ENCODE results near the gene ARHGEF28.

ARHGEF28 gene

DNA sequence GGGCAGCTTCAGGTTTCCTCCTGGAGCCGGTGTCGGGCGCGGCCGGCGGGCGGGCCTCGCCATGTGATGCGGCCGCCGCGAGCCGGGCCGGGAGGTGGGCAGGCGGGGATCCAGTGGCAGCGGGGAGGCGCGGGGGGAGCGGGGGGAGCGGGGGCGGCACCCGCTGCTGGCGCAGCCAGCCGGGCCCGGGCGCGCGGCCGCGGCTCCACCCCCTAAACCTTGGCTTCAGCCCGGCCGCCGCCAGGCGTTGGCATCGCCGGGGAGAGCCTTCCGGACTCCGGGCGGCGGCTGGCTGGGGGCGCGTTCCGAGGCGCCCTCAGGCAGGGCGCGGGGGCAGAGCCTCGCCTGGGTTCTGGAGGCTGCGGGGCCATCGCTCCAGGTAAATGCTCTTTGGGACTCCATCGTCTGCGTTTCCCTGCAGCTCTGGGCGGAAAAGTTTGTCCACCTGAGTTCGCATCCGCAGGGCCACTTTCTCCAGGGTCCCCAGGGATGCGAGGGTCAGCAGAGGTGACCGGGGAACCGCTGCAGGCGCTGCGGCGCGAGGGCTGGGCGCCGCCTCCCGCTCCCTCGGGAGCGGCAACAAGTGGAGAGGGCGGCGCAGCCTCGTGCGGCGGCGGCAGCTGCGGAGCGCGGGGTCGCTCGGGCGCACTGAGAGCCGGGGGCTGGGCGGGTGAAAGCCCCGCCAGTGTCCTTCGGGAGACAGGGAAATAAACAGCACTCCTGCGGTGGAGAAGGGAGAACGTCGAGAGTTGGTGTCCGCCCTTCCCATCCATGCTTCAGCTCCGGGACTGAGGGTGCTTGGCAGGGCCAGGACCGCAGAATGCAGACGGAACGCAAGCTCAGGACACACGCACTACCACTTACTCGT is at the start of gene ARHGEF28:
TSS of gene ARHGEF28 (plus strand) at position 253 of the 868 bp plus-strand sequence. CDS start 58,656 bp downstream, outside the sequence.
- peak; percentile 76 for DNase-seq

GRCh38 chr5:73582285-73583145 is 43.5 kb upstream of the ARHGEF28 start:
- peak; percentile 16 for DNase-seq

- no peak for DNase-seq
Measured at GRCh38 chr5:73587923-73588322, 38.1 kb upstream of the ARHGEF28 start.

- DNase-seq = peak; percentile 59
Measured at GRCh38 chr5:73591102-73591695, 34.8 kb upstream of the ARHGEF28 start.

DNA sequence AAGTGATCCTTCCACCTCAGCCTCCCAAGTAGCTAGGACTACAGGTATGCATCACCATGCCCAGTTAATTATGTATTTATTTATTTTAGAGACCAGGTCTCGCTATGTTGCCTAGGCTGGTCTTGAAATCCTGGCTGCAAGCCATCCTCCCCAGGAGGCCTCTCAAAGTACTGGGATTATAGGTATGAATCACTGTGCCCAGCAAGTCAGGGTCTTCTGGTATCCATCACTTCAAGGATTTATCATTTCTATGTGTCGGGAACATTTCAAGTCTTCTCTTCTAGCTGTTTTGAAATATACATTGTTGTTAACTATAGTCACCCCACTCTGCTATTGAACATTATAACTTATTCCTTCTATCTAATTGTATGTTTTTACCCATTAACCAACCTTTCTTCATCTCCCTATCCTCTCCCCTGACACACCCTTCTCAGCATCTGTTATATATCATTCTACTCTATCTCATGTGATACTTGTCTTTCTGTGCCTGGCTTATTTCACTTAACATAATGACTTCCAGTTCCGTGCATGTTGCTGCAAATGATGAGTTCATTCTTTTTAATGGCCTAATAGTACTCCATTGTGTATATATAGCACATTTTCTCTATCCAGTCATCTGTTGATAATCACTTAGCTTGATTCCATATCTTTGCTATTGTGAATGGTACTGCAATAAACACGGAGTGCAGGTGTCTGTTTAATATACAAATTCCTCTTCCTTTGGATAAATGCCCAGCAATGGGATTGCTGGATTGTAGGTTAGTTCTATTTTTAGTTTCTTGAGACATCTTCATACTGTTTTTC is 34.1 kb upstream of the ARHGEF28 start:
- DNase-seq = peak; percentile 67

DNA sequence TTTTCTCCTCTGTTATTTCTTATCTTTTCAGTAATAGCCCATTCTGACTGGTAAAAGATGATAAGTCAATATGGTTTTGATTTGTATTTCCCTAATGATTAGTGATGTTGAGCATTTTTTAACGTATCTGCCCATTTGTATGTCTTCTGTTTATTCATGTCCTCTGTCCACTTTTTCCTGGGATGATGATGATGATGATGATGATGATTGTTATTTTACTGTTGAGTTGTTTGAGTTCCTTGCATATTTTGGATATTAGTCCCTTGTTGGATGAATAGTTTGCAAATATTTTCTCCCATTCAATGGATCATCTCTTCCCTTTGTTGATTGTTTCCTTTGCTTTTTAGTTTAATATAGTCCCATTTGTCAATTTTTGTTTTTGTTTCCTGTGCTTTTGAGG is 33.4 kb upstream of the ARHGEF28 start:
- DNase-seq = no peak

GRCh38 chr5:73596705-73597328 is 29.2 kb upstream of the ARHGEF28 start:
- DNase-seq = no peak

DNA sequence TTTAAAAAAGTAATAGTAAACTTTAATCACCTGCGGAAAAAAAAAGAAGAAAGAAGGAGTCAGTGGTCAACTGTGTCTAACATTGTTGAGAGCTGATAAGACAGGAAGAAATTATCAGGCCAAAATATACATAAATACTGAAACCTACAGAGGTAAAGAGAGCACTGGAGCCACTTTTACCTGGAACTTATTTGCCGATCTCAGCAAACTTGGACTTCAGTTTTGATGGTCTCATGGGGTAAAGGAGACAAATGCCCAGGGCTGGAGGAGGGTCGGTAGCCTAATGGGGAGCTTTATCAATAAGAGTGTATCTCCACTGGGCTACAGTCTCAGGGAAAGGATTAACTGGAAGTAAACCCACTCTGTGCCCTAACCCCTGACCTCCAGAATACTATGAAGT is 26.6 kb upstream of the ARHGEF28 start:
- no peak for DNase-seq

DNA sequence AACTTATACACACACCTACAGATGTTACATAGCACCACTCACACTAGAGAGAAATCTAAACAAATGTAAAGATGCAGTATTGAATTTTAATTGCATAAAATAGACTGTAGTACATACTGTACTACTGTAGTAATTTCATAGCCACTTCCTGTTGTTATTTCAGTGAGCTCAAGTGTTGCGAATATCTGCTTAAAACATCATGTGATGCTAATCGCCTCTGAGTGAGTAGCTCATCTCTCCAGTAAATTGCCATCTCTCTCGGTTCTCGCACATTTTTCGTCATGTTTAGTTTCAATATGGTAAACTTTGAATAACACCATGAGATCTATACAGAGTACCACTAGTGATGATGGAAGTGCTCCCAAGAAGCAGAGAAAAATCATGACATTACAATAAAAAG is 22.0 kb upstream of the ARHGEF28 start:
- no peak for DNase-seq

DNA sequence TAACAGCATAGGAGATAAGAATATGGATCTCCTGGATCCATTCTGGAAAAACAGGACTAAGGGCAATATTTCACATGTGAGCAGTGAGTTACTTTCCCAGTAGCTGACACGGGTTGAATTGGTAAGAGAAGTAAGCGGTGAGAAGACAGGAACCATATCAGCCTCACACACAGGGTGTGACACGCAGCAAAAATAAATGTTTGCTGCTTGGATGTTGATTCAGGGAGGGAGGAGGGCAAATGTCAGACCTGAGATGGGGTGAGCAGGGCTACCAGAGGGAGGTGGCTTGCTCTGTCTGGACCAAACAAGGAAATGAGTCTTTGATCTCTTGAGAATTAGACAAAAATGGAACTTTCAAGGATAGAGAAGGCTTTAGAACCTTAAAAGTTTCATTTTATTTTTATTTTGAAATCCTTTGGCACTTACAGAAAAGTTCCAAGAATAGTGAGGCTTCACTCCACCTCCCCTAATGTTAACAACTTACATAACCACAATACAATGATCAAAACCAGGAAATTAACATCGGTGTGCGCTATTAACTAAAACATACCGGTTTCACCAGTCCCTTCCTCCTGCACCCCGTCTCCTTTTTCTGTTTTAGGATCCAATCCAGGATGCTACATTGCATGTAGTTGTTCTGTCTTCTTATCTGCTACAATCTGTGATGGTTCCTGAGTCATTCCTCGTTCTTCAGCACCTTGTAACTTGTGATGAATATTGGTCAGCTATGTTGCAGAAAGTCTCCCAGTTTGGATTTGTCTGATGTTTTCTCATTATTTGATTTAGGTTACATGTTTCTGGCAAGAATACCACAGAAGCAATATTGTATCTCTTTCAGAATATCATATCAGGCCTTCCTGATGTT is 20.5 kb upstream of the ARHGEF28 start:
- DNase-seq = no peak

DNA sequence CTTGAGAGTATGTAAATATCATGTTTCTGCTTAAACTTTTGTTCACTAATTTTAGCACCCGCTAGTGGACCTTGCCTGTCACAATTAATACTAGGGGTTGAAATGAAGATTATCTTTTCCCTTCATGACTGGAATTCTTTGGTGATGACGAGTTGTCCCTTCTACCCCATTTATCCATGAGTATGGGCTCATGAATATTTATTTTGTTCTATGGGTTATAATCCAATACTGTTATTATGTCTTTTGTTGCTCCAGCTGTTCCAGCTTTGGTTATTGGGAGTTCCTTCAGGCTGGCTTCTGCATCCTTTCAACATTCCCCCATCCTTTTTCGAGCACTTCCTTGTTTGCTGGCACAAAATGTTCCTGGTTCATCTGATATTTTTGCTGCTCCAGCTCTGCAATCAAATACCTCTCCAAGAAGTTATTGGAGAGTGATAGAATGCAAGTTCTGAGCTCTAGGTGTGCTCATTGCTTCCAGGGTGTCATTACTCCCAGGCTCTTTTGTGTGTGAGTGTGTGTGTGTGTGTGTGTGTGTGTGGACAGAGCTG is 19.7 kb upstream of the ARHGEF28 start:
- DNase-seq = no peak

- DNase-seq = no peak
Measured at GRCh38 chr5:73607228-73607627, 18.8 kb upstream of the ARHGEF28 start.

GRCh38 chr5:73612799-73613198 is 13.2 kb upstream of the ARHGEF28 start:
- DNase-seq = no peak

DNA sequence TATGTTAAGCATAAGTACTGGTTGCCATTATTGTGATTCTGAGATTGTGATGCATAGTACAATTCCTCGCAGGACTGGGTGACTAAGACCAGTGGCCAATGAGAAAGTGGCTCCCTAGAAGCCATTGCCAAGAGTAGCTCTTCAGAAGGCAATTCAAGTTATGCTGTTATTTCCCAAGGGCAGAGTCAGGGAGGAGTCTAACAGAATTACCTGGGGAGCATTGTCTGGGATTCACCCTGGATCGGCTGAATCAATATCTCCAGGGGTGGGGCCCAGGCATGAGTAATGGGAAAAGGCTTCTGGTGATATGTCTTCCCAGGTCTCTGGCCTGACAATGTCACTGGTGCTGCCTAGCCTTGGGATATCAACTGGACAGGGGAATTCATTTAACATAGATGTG is 10.9 kb upstream of the ARHGEF28 start:
- DNase-seq = no peak

DNA sequence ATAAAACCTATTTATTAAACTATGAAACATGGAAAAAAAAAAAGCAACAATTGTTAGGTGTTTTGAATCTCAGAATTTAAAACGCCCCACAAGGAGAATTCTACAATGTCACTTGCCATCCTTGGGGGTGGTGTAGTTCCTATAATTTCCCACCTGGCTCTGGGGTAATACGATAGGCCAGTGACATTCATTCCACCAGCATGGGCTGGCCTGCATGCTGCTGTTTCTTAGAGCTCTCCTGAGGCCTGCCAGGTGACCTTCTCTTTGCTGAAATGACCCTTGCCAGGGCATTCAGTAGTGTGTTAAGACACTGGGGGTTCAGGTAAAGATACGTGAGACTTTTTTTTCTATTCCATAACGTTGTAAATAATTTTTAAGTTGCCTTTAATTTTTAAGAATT is 10.0 kb upstream of the ARHGEF28 start:
- DNase-seq = no peak

DNA sequence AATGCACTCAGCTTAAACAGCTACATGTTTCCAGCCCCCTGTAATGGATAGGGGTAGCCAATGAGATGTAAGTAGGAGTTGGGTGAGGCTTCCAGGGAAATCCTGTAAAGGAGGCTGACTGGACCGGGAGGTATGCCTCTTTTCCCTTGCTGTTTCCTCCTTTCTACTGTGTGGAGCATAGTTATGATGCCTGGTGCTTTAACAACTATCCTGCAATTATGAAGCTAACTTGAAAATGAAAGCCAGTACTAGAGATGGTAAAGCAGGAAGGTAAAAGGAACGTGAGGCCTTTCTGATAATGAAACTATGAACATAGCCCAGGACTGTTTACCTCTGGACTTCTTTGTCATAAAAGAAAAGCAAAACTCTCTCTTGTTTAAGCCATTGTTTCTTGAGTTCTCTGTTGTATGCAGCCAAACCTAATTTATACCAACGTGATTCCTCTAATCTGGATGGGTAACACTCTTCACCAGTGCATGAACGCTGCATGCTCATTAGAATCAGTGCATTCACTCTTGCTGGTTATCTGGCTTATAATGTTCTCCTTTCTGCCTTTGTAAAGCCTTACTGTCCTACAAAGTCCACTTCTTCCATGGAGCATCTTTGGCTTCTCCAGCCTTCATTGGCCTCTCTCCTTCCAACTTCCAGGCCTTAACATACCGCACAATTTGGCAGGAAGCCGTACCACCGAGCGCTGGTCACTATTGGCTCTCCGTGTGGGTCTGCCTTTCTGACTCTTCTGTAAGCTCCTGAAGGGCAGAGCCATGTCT is 8.3 kb upstream of the ARHGEF28 start:
- peak; percentile 73 for DNase-seq

DNA sequence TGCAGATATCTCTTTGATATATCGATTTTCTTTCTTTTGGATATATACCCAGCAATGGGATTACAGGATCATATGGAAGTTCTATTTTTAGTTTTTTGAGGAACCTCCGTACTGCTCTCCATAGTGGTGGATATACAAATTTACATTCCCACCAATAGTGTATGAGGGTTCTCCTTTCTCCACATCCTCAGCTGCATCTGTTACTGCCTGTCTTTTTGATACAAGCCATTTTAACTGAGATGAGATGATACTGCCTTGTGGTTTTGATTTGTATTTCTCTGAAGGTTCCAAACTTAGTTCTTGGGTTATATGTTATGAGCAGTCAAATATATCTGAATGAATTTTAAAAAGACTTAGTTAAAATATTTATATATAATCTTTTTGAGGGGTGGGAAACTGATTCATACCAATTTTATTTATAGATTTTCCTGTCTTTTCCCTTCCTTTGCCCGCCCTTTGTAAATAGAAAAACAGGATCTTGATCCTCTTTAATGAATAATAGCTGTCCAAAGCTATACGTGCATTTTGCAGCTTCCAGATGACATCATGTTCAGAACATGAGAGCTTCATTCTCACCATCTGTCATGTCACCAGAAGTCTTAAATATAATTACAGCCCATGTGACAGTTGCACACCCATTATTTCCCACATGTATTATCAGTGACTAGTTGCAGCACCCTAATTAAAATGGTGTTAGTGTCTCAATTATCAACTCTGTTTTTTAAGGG is 6.2 kb upstream of the ARHGEF28 start:
- no peak for DNase-seq

GRCh38 chr5:73620334-73620687 is 5.7 kb upstream of the ARHGEF28 start:
- no peak for DNase-seq

DNA sequence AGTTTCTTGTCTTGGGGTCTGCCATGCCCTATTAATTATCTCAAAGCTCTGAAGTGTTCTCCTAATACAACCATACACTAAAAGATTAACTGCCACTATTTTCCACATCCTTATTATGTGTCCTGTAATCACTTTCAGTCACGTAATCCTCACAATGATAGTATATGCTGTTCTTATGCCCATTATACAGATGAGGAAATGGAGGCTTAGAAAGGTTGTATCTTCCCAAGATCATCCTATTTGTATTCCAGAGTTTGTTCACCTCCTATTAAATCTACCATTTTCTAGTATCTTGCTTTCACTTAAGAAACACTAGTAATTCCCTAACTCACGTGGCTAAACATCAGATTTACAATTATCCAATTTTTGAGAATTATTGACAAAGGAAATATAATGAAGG is 2.9 kb upstream of the ARHGEF28 start:
- DNase-seq = no peak

All from NCI-H226 (cell line).